ENCODE results near the gene LMBR1.

LMBR1 gene

DNA sequence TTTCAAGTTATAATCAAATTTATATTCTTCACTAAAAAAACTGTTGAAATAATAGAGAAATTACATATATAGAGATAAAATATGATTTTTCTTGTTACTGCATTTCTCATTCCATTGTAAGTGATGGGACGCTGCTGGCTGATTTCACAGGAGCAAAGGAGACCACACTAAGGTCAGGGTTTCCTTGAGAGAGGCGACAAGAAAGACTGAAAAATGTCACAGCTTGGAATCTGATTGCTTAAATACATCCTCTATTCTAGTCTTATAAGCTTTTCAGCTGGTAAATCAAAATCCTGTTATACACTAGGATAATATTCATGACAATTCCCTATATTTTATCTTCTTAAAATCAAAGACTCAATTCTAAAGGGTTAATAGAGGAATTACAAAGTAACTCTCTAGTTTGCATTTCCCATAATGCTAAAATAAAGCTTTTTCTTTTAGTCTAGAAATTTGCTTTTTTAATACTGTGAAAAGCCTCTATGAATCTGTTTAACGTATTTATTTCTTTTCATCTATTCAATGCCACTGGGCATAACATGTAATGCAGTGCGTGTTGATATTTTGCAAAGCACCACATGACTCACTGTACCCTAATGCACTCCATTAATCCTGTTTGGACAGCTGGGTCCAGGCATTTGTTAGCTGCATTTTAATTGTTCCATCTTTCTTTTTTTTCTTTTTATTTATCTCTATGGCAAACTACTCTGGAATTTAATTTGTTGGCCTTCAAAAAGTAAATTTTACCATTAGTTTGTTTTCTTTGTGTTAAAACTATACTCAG, 170.7 kb downstream of the LMBR1 start:
- Histone ChIP-seq H2AFZ (ENCODE audit: low read depth, low read length) (no peak overlapping the region), H3K9me3 (ENCODE audit: insufficient read depth, low read length, severe bottlenecking) (no peaks in the 10 kb centered on the region), H3K4me1 (ENCODE audit: insufficient read depth, low read length) (no peaks in the 10 kb centered on the region), H4K20me1 (ENCODE audit: insufficient read depth, low read length) (no peaks in the 10 kb centered on the region), H3K79me2 (ENCODE audit: insufficient read depth, low read length) (no peaks in the 10 kb centered on the region), H3K27ac (ENCODE audit: low read length) (no peak overlapping the region), H3K36me3 (ENCODE audit: insufficient read depth, low read length) (peaks cover 12% of the 10 kb centered on the region; the same call in 1 of the 2 replicates), H3K4me3 (ENCODE audit: low read depth in 1 of 2, low read length in 2 of 2) (no peak overlapping the region), H3K27me3 (ENCODE audit: insufficient read depth, low read length, poor library complexity) (no peaks in the 10 kb centered on the region), H3K4me2 (ENCODE audit: insufficient read depth, low read length) (no peak overlapping the region), H3K9ac (ENCODE audit: low read depth, low read length) (no peak overlapping the region)
- TF ChIP-seq CTCF (IDR thresholded peaks at IDR 0.05; ENCODE audit: borderline replicate concordance, extremely low read depth, low read length, poor library complexity, severe bottlenecking) (no peak), EZH2 (IDR thresholded peaks at IDR 0.05; ENCODE audit: borderline replicate concordance, low read depth, low read length, severe bottlenecking) (no peak)
- ATAC-seq (ENCODE audit: insufficient read depth, low read depth) (no peak), DNase-seq (no peak)

DNA sequence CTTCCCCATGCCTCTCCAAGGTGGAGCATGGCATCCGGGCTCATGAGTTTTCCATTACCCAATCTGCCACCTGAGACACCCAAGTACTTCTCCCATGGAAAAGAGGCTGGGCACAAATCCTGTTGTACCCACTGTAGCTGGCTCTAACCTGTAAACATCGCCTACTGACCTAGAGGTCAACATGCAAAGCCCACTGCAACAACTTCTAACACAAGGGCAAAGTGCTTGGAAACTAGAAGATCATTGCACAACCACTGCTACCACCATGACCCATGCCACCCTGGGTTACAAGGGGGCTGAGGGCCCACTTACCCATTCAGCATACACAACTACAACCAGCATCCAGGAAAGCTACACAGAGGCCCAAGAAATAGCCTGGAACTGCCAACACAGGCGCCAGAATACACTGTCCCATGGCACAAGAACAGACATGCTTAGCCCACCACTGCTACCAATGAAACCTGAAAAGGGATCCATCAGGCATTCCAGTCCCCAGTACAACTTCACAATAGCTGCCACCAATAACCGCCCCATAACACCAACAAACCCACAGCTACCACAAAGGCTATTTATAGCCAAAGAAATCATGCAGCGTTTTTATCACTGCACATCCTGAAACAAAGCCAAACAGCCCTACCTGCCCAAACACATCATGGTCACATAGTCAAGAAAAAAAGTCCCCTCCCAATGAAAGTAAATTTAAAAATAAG, 189.1 kb downstream of the LMBR1 start:
- Histone ChIP-seq H3K4me3 (ENCODE audit: low read depth in 1 of 2, low read length in 2 of 2) (no peak overlapping the region), H4K20me1 (ENCODE audit: insufficient read depth, low read length) (no peaks in the 10 kb centered on the region), H3K27me3 (ENCODE audit: insufficient read depth, low read length, poor library complexity) (no peaks in the 10 kb centered on the region), H3K4me1 (ENCODE audit: insufficient read depth, low read length) (no peaks in the 10 kb centered on the region), H3K9me3 (ENCODE audit: insufficient read depth, low read length, severe bottlenecking) (peaks cover 28% of the 10 kb centered on the region), H3K79me2 (ENCODE audit: insufficient read depth, low read length) (no peaks in the 10 kb centered on the region), H3K36me3 (ENCODE audit: insufficient read depth, low read length) (peaks cover 31% of the 10 kb centered on the region; the same call in 1 of the 2 replicates), H3K4me2 (ENCODE audit: insufficient read depth, low read length) (no peak overlapping the region), H3K27ac (ENCODE audit: low read length) (no peak overlapping the region), H2AFZ (ENCODE audit: low read depth, low read length) (no peak overlapping the region), H3K9ac (ENCODE audit: low read depth, low read length) (no peak overlapping the region)
- DNase-seq (no peak), ATAC-seq (ENCODE audit: insufficient read depth, low read depth) (no peak)
- no peak for TF ChIP-seq EZH2 (IDR thresholded peaks at IDR 0.05; ENCODE audit: borderline replicate concordance, low read depth, low read length, severe bottlenecking)
- TF ChIP-seq CTCF (IDR thresholded peaks at IDR 0.05; ENCODE audit: borderline replicate concordance, extremely low read depth, low read length, poor library complexity, severe bottlenecking): no peak

DNA sequence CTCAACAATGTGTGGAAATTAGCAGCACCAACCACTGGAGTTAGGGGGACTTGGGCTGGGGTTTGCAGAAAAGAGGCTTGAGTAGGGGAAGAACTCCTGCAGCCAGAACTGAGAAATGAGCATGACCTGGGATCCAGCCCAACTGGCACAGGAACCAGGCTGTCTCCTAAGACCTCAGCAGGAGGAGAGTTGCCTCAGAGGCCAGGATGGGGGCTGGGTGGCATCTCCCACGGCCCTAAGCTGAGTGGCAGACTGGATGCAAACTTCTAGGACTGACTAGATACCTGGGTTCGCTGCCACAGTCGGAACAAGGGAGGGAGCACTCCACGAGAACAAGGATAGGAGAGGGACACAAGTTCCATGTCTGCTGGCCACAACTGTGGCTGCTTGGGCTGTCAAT, 189.8 kb downstream of the LMBR1 start:
- Histone ChIP-seq H3K9me3 (ENCODE audit: insufficient read depth, low read length, severe bottlenecking) (peaks cover 26% of the 10 kb centered on the region), H3K36me3 (ENCODE audit: insufficient read depth, low read length) (peaks cover 33% of the 10 kb centered on the region; the same call in 1 of the 2 replicates), H3K79me2 (ENCODE audit: insufficient read depth, low read length) (no peaks in the 10 kb centered on the region), H2AFZ (ENCODE audit: low read depth, low read length) (no peak overlapping the region), H3K4me3 (ENCODE audit: low read depth in 1 of 2, low read length in 2 of 2) (no peak overlapping the region), H4K20me1 (ENCODE audit: insufficient read depth, low read length) (no peaks in the 10 kb centered on the region), H3K4me2 (ENCODE audit: insufficient read depth, low read length) (no peak overlapping the region), H3K27me3 (ENCODE audit: insufficient read depth, low read length, poor library complexity) (no peaks in the 10 kb centered on the region), H3K9ac (ENCODE audit: low read depth, low read length) (no peak overlapping the region), H3K27ac (ENCODE audit: low read length) (no peak overlapping the region), H3K4me1 (ENCODE audit: insufficient read depth, low read length) (no peaks in the 10 kb centered on the region)
- TF ChIP-seq CTCF (IDR thresholded peaks at IDR 0.05; ENCODE audit: borderline replicate concordance, extremely low read depth, low read length, poor library complexity, severe bottlenecking): no peak
- no peak for TF ChIP-seq EZH2 (IDR thresholded peaks at IDR 0.05; ENCODE audit: borderline replicate concordance, low read depth, low read length, severe bottlenecking)
- DNase-seq: no peak
- no peak for ATAC-seq (ENCODE audit: insufficient read depth, low read depth)
